ENCODE measurements around the gene KLHDC3.

The KLHDC3 gene

DNA sequence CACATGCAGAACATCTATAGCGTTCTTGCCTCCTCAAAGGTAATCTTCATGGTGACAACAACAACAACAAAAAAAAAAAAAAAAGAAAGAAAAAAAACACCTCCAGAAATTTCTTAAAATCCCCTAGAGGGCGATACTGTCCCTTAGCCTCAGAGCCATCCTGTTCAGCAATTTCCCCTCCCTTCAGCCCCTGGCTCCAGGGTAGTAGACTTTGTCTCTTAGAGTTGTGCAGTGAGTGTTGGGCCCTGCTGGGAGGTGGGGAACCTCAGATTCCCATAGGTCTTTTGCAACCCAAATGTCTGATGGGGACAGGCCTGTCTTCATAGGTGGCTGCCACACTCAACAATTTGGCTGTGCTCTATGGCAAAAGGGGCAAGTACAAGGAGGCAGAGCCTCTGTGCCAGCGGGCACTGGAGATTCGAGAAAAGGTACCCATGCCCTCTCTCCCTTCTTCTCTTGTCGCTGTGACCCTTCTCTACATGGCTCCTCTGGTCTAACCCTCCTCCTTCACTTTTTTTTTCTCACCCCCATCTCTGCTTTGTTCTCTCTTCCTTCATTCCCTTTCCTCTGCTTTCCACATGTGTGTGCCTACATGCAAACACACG is 56.1 kb downstream of the KLHDC3 start:
- in situ Hi-C loops (cut with MboI; ENCODE audit: low pct_unique_long_range_greater_than_20kb, low sequenced_read_pairs, unreplicated experiment): no loop called here
- TF ChIP-seq, protein P1, sequence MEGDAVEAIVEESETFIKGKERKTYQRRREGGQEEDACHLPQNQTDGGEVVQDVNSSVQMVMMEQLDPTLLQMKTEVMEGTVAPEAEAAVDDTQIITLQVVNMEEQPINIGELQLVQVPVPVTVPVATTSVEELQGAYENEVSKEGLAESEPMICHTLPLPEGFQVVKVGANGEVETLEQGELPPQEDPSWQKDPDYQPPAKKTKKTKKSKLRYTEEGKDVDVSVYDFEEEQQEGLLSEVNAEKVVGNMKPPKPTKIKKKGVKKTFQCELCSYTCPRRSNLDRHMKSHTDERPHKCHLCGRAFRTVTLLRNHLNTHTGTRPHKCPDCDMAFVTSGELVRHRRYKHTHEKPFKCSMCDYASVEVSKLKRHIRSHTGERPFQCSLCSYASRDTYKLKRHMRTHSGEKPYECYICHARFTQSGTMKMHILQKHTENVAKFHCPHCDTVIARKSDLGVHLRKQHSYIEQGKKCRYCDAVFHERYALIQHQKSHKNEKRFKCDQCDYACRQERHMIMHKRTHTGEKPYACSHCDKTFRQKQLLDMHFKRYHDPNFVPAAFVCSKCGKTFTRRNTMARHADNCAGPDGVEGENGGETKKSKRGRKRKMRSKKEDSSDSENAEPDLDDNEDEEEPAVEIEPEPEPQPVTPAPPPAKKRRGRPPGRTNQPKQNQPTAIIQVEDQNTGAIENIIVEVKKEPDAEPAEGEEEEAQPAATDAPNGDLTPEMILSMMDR (IDR thresholded peaks at IDR 0.05; ENCODE audit: extremely low read depth, insufficient read depth, missing control alignments): peak; percentile 35
- DNase-seq (ENCODE audit: low spot score): peak; percentile 82
